GM12878 (cell line): ENCODE results near the gene CCT4. TPM values are rescaled to one million over a fixed set of nuclear protein-coding genes. Genes with fewer than 3 reads are reported as not detected.

ENCODE experiments used
- ATAC-seq: fragments of 200-7000 bp; cut with Tn5 transposase; 3 replicates; pipeline ENCODE4 v1.9.1; 2020; ENCODE audit warnings: mild to moderate bottlenecking, moderate library complexity
- BruUV-seq: library from RNA; stranded (reverse); fragments of 400-500 nt; replicated peaks from 2 replicates; lab custom pipeline; 2021; lab: Mats Ljungman, UMichigan
- CTCF ChIA-PET: fragments of 300-600 bp; sonication (Branson Sonifier 250); formaldehyde crosslinking; extraction: SDS; loops from one replicate; lab custom pipeline; 2021; ENCODE audit warnings: inconsistent platforms; lab: Yijun Ruan, JAX
- POLR2A ChIA-PET: fragments of 350-600 bp; formaldehyde crosslinking; extraction: SDS; loops from one replicate; lab custom pipeline; 2021; ENCODE audit warnings: inconsistent platforms; lab: Charles Lee
- RAD21 ChIA-PET: fragments of 300-600 bp; sonication (Branson Sonifier 250); formaldehyde crosslinking; loops from one replicate; lab custom pipeline; 2023; ENCODE audit warnings: antibody characterized with exemption; ENCODE audit not compliant: unreplicated experiment; lab: Charles Lee
- SMC1A ChIA-PET: fragments of 300-600 bp; sonication (Branson Sonifier 250); formaldehyde crosslinking; loops from one replicate; lab custom pipeline; 2023; ENCODE audit not compliant: unreplicated experiment, uncharacterized antibody; lab: Charles Lee
- DNase-seq: peaks from one replicate; pipeline ENCODE4 v3.0.0-alpha.2; 2011; ENCODE audit warnings: low read depth, low spot score
- FAIRE-seq: peaks from 3 replicates; lab custom pipeline; 2011; peaks lifted over from hg19 to GRCh38; lab: Jason Lieb, UNC
- H2AFZ ChIP-seq: 2 replicates; pipeline ENCODE4 v1.6.0; 2011; ENCODE audit warnings: low read depth, low read length, control low read depth; ENCODE audit not compliant: control insufficient read depth
- H3K27ac ChIP-seq: 2 replicates; pipeline ENCODE4 v1.5.1; 2011; ENCODE audit warnings: control low read depth; ENCODE audit not compliant: control insufficient read depth, insufficient read depth
- H3K27me3 ChIP-seq, 2 experiments: replicated peaks in 1 of 2; 2 replicates each; pipeline versions ENCODE4 v1.6.0 to v1.6.1; 2011; ENCODE audit warnings: low read length in 1 of 2; ENCODE audit not compliant: control insufficient read depth in 2 of 2, insufficient read depth in 2 of 2
- H3K36me3 ChIP-seq, 2 experiments: 2 replicates each; pipeline ENCODE4 v1.5.1; 2011; ENCODE audit warnings: low read length in 1 of 2; ENCODE audit not compliant: control insufficient read depth in 2 of 2, insufficient read depth in 2 of 2
- H3K4me1 ChIP-seq: 2 replicates; pipeline ENCODE4 v1.6.1; 2011; ENCODE audit warnings: mild to moderate bottlenecking, low read length, moderate library complexity, mixed read lengths; ENCODE audit not compliant: control insufficient read depth, insufficient read depth
- H3K4me2 ChIP-seq: 2 replicates; pipeline ENCODE4 v1.6.0; 2011; ENCODE audit warnings: control low read depth; ENCODE audit not compliant: control insufficient read depth, insufficient read depth
- H3K4me3 ChIP-seq: fragments of 200-600 bp; sonication (generic); 2 replicates; pipeline ENCODE4 v1.5.1; 2016
- H3K79me2 ChIP-seq: 2 replicates; pipeline ENCODE4 v1.6.0; 2011; ENCODE audit warnings: low read length; ENCODE audit not compliant: control insufficient read depth, insufficient read depth
- H3K9ac ChIP-seq: 2 replicates; pipeline ENCODE4 v1.8.0; 2011; ENCODE audit warnings: low read length, control low read depth, mixed read lengths; ENCODE audit not compliant: control insufficient read depth, insufficient read depth
- H3K9me3 ChIP-seq: replicated peaks from 3 replicates; pipeline ENCODE4 v1.5.1; 2011; ENCODE audit warnings: mild to moderate bottlenecking, low read length; ENCODE audit not compliant: control insufficient read depth, insufficient read depth
- H4K20me1 ChIP-seq: 2 replicates; pipeline ENCODE4 v1.6.0; 2011; ENCODE audit not compliant: control insufficient read depth, insufficient read depth
- HDAC2 ChIP-seq: fragments of 200-600 bp; sonication (generic); IDR thresholded peaks from 2 replicates; pipeline ENCODE4 v1.6.1; 2017
- JUNB ChIP-seq: IDR thresholded peaks from 2 replicates; pipeline ENCODE4 v1.6.1; 2016; ENCODE audit warnings: antibody characterized with exemption, mild to moderate bottlenecking
- KLF5 ChIP-seq: fragments of 450-650 bp; IDR thresholded peaks from 2 replicates; pipeline ENCODE4 v1.6.1; 2014; ENCODE audit warnings: mild to moderate bottlenecking; ENCODE audit not compliant: partially characterized antibody
- NR2C1 ChIP-seq: fragments of 450-650 bp; IDR thresholded peaks from 2 replicates; pipeline ENCODE4 v1.6.1; 2017; ENCODE audit warnings: antibody characterized with exemption, mild to moderate bottlenecking, moderate library complexity
- POLR2A ChIP-seq: IDR thresholded peaks from 2 replicates; pipeline ENCODE4 v1.6.1; 2011; ENCODE audit warnings: low read depth, mild to moderate bottlenecking, low read length
- RAD51 ChIP-seq: fragments of 450-650 bp; IDR thresholded peaks from 2 replicates; pipeline ENCODE4 v1.6.1; 2016; ENCODE audit warnings: moderate library complexity, mild to moderate bottlenecking, inconsistent platforms
- RUNX3 ChIP-seq: IDR thresholded peaks from 2 replicates; pipeline ENCODE4 v1.6.1; 2012; ENCODE audit warnings: low read length, inconsistent platforms
- SIX5 ChIP-seq: IDR thresholded peaks from 2 replicates; pipeline ENCODE4 v1.6.1; 2011; ENCODE audit warnings: mild to moderate bottlenecking, low read depth, low read length, moderate library complexity; ENCODE audit not compliant: severe bottlenecking
- YBX1 ChIP-seq: fragments of 450-650 bp; IDR thresholded peaks from 2 replicates; pipeline ENCODE4 v1.6.1; 2016; ENCODE audit warnings: antibody characterized with exemption
- YY1 ChIP-seq: IDR thresholded peaks from 2 replicates; pipeline ENCODE4 v1.6.1; 2011; ENCODE audit warnings: low read depth, mild to moderate bottlenecking, low read length
- ZNF217 ChIP-seq: fragments of 450-650 bp; IDR thresholded peaks from 2 replicates; pipeline ENCODE4 v1.6.1; 2017; ENCODE audit warnings: antibody characterized with exemption, mild to moderate bottlenecking
- WGBS: methylation state at CpG from one replicate; pipeline ENCODE4 v1.1.6; 2016; ENCODE audit warnings: low lambda C conversion rate; ENCODE audit not compliant: insufficient replicate concordance, insufficient coverage; ENCODE audit errors: missing lambda C conversion rate; 5-methylcytosine and 5-hydroxymethylcytosine counted together
- in situ Hi-C: fragments of 300-500 bp; cut with MboI; formaldehyde crosslinking; loops from 9 replicates; pipeline ENCODE4 v1.14.3; 2018; ENCODE audit warnings: mixed read lengths
- intact Hi-C: fragments of 100-400 bp; cut with micrococcal nuclease; formaldehyde crosslinking; loops from one replicate; pipeline ENCODE4 v1.14.2; 2022; ENCODE audit not compliant: unreplicated experiment
- polyA plus RNA-seq, 11 experiments: library from polyadenylated mRNA; depleted of rRNA in 4 of 11; unstranded in 6 of 11; stranded (reverse) in 5 of 11; fragments of >200 nt; fragmentation: Nextera tagmentation in 4 of 11; fragmentation: Illumina TruSeq in 1 of 11; extraction: Ambion mirVana in 4 of 11; extraction: Trizol in 1 of 11; gene quantifications; 1 replicate in 1 of 11; 2 replicates in 10 of 11; pipeline versions ENCODE4 v1.2.1 to v1.2.3, GENCODE V29; 2011 to 2016; ENCODE audit warnings: inconsistent platforms in 2 of 11, missing spikeins in 2 of 11, low read depth in 1 of 11
- total RNA-seq, 4 experiments: library from RNA; depleted of rRNA in 3 of 4; stranded (reverse); fragments of >200 nt in 3 of 4; fragmentation: Illumina TruSeq in 1 of 4; extraction: Trizol in 1 of 4; gene quantifications; 2 replicates each; pipeline versions ENCODE4 v1.2.1 to v1.2.3, GENCODE V29; 2013 to 2021
- TF ChIP-seq, protein P1 (sequence below): fragments of 150-350 bp; IDR thresholded peaks from 2 replicates; pipeline ENCODE4 v1.6.1; 2016; ENCODE audit warnings: low read depth, low read length
- TF ChIP-seq, protein P2 (sequence below): IDR thresholded peaks from 2 replicates; pipeline ENCODE4 v1.6.1; 2011; ENCODE audit warnings: borderline replicate concordance, low read depth, mild to moderate bottlenecking, moderate library complexity, mixed read lengths, low read length; ENCODE audit not compliant: insufficient read depth; ENCODE audit errors: extremely low read length
- TF ChIP-seq, protein P3 (sequence below): fragments of 450-650 bp; IDR thresholded peaks from 2 replicates; pipeline ENCODE4 v1.6.1; 2017; ENCODE audit warnings: low read depth, mild to moderate bottlenecking, moderate library complexity

The CCT4 gene
- total and polyA plus RNA-seq, 10 of the 15 experiments (the other 5 are each of a cell fraction or from before 2014, with no cell fraction given): 76.6 to 320 (median 211) TPM

DNA sequence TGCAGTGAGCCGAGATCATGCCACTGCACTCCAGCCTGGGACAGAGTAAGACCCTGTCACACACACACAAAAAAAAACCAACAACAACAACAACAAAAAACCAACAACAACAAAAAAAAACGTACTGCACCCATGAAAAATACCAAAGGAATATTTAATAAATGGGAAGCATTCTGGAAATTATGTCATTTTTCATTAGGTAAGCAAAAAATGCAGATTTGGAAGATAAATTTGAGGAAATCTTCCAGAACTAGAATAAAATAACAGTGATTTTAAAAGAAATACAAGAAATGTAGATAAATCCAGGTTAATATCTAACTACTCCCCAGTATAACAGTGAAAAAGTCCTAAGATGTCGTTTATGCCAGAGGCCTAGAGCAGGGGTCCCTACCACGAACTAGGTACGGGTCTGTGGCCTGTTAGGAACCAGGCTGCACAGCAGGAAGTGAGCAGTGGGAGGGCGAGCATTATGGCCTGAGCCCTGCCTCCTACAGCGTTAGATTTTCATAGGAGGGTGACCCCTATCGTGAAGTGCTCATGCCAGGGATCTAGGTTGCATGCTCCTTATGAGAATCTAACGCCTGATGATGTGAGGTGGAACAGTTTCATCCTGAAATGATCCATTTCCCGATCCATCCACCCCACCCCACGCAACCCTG is 56.1 kb downstream of the CCT4 start:
- WGBS: 80% methylated on average over 11 of the region's 11 CpGs
- no peaks in the 10 kb centered on the region for H3K27me3 ChIP-seq
- no peaks in the 10 kb centered on the region for H3K9me3 ChIP-seq
- no TSS peak for BruUV-seq
- ChIA-PET CTCF (no interaction called here), RAD21 (no interaction called here), SMC1A (no interaction called here), POLR2A (no interaction called here)
- no peaks in the 10 kb centered on the region for H4K20me1 ChIP-seq
- no peak for DNase-seq
- H3K36me3 ChIP-seq: no peaks in the 10 kb centered on the region; a peak in 1 of 4 replicates
- TF ChIP-seq POLR2A (no peak), JUNB (no peak), ZNF217 (no peak), RUNX3 (no peak), NR2C1 (no peak), SIX5 (no peak)
- H3K4me3 ChIP-seq: no peak overlapping the region
- no peak overlapping the region for H2AFZ ChIP-seq
- no peak for FAIRE-seq
- no peak overlapping the region for H3K27ac ChIP-seq
- in situ Hi-C loops (no loop called here), intact Hi-C loops (no loop called here)
- no peak overlapping the region for H3K9ac ChIP-seq
- no peaks in the 10 kb centered on the region for H3K79me2 ChIP-seq
- H3K4me2 ChIP-seq: no peak overlapping the region
- H3K4me1 ChIP-seq: no peaks in the 10 kb centered on the region
- ATAC-seq: no peak

DNA sequence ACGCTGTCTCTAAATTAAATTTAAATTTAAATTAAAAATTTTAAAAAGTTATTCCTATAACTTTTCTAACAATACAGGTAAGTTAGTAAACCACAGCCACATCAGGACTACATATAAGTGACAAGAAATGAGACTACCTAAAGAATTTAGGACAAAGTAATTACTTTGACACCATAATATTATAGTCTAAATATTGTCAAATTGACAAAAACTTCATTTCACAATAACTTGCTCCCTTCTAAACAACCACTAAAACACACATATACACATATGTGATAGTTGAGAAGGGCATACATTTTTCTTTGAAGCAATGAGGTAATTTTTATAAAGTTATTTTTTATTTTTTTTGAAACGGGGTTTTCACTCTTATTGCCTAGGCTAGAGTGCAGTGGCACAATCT is 66.2 kb downstream of the CCT4 start:
- DNase-seq (no peak), ATAC-seq (no peak), FAIRE-seq (no peak)
- no peaks in the 10 kb centered on the region for H3K4me1 ChIP-seq
- H3K4me3 ChIP-seq: no peak overlapping the region
- no peaks in the 10 kb centered on the region for H3K9me3 ChIP-seq
- ChIA-PET RAD21 (no interaction called here), POLR2A (no interaction called here), SMC1A (no interaction called here), CTCF (no interaction called here)
- no peak overlapping the region for H3K27ac ChIP-seq
- WGBS: 98% methylated on average over 2 of the region's 2 CpGs
- no peak overlapping the region for H3K4me2 ChIP-seq
- in situ Hi-C loops (no loop called here), intact Hi-C loops (no loop called here)
- H2AFZ ChIP-seq: no peak overlapping the region
- H4K20me1 ChIP-seq: no peaks in the 10 kb centered on the region
- no peaks in the 10 kb centered on the region for H3K27me3 ChIP-seq
- no peaks in the 10 kb centered on the region for H3K36me3 ChIP-seq
- no TSS peak for BruUV-seq
- H3K79me2 ChIP-seq: no peaks in the 10 kb centered on the region
- no peak overlapping the region for H3K9ac ChIP-seq
- no peak for TF ChIP-seq YBX1
- TF ChIP-seq, protein P1, sequence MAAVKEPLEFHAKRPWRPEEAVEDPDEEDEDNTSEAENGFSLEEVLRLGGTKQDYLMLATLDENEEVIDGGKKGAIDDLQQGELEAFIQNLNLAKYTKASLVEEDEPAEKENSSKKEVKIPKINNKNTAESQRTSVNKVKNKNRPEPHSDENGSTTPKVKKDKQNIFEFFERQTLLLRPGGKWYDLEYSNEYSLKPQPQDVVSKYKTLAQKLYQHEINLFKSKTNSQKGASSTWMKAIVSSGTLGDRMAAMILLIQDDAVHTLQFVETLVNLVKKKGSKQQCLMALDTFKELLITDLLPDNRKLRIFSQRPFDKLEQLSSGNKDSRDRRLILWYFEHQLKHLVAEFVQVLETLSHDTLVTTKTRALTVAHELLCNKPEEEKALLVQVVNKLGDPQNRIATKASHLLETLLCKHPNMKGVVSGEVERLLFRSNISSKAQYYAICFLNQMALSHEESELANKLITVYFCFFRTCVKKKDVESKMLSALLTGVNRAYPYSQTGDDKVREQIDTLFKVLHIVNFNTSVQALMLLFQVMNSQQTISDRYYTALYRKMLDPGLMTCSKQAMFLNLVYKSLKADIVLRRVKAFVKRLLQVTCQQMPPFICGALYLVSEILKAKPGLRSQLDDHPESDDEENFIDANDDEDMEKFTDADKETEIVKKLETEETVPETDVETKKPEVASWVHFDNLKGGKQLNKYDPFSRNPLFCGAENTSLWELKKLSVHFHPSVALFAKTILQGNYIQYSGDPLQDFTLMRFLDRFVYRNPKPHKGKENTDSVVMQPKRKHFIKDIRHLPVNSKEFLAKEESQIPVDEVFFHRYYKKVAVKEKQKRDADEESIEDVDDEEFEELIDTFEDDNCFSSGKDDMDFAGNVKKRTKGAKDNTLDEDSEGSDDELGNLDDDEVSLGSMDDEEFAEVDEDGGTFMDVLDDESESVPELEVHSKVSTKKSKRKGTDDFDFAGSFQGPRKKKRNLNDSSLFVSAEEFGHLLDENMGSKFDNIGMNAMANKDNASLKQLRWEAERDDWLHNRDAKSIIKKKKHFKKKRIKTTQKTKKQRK: no peak
- no peak for TF ChIP-seq RAD51
- TF ChIP-seq, protein P2, sequence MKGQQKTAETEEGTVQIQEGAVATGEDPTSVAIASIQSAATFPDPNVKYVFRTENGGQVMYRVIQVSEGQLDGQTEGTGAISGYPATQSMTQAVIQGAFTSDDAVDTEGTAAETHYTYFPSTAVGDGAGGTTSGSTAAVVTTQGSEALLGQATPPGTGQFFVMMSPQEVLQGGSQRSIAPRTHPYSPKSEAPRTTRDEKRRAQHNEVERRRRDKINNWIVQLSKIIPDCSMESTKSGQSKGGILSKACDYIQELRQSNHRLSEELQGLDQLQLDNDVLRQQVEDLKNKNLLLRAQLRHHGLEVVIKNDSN: no peak
- TF ChIP-seq YY1: no peak
- TF ChIP-seq KLF5: no peak
- no peak for TF ChIP-seq HDAC2
- TF ChIP-seq, protein P3, sequence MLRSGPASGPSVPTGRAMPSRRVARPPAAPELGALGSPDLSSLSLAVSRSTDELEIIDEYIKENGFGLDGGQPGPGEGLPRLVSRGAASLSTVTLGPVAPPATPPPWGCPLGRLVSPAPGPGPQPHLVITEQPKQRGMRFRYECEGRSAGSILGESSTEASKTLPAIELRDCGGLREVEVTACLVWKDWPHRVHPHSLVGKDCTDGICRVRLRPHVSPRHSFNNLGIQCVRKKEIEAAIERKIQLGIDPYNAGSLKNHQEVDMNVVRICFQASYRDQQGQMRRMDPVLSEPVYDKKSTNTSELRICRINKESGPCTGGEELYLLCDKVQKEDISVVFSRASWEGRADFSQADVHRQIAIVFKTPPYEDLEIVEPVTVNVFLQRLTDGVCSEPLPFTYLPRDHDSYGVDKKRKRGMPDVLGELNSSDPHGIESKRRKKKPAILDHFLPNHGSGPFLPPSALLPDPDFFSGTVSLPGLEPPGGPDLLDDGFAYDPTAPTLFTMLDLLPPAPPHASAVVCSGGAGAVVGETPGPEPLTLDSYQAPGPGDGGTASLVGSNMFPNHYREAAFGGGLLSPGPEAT: no peak
